ENCODE data around the gene MSX1.

MSX1 gene

DNA sequence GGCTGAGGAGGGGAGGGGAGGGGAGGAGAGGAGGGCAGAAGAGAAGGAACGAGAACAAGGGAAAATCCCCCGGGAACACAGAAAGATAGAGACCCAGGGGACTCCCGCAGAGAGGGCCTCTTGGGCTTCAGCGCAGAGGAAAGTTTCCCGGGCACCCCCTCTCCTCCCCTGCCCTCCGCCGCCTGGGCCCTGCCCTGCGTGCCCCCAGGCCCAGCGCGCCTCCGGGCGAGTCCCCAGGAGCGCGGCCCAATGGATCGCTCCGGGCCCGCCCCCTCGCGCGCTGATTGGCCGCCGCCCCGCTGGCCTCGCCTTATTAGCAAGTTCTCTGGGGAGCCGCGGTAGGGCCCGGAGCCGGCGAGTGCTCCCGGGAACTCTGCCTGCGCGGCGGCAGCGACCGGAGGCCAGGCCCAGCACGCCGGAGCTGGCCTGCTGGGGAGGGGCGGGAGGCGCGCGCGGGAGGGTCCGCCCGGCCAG, at the start of gene MSX1:
MSX1 (plus strand) TSS at position 341 of the 474 bp plus-strand sequence. CDS start 235 bp downstream, outside the sequence.
- DNase-seq (ENCODE audit: low spot score): peak; percentile 96

DNA sequence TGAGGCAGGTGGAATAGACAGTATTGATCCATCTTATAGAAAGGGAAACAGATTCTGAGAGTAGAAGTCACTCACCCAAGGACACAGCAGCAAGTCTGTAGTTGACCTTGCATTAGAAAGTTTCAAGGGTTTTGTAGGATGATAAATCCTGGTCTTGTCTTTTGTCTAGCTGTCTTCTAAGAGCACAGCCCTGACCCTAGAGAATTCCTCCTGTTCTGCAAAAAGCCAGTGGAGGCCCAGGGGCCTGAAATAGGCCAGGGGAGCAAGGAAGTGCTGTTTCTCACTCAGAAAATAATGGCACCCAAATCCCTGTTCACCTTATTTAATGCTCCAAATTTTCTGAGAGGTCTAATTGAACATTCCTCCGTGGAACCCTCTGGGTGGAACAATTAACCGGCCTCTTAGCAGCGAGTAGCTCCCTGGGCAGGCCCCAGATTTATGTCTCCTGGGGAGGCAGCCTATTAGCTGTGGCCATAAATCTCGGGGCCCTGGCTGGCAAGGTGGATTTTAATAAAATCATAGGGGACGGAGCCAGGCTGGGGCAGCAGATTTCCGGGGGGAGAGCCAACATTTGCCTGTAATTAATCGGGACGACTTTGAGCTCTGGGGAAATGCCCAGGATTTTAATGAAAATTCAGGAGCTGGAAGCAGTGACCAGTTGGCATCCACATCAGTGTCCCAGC, 49.2 kb upstream of the MSX1 start:
- DNase-seq (ENCODE audit: low spot score): no peak

- DNase-seq (ENCODE audit: low spot score): no peak
Observed at GRCh38 chr4:4810778-4811177, 48.7 kb upstream of the MSX1 start.

- no peak for DNase-seq (ENCODE audit: low spot score)
Observed at GRCh38 chr4:4812145-4812794, 47.2 kb upstream of the MSX1 start.

DNA sequence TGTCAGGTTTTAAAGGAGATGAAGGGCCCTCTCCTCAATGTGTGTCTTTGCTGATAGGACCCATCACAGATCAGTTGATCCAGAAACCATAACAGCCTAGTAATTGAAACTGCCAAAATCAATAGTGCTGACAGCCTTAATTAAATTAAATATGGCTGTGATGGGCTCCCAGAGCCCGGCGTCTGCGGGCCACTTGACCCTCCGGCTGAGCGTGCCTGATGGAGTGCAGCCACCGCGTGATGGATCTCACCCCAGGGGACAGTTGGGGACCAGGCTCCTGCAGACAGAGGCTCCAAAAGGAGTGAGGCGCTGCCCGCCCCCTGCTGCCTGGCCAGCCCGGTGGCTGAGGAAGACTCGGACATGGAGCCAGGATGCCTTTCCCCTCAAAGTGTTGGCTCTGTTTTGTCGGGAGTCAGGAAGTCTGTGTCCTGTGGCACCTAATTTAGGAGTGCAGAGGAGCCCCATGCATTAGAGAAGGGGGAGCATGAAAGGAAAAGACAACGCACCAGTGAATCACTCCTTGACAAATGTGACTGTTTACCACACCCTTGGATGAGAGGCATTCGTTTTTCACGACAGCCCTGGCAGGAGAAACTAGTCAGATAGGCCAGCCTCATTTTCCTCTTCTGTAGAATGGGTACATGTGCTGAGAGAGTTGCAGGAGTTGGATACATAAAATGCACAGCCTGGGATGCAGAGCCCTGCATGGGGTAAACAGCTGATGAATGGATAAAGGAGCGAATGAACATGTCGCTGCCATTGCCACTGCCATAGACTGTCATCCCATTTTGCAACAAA, 40.9 kb upstream of the MSX1 start:
- DNase-seq (ENCODE audit: low spot score): peak; percentile 41

DNA sequence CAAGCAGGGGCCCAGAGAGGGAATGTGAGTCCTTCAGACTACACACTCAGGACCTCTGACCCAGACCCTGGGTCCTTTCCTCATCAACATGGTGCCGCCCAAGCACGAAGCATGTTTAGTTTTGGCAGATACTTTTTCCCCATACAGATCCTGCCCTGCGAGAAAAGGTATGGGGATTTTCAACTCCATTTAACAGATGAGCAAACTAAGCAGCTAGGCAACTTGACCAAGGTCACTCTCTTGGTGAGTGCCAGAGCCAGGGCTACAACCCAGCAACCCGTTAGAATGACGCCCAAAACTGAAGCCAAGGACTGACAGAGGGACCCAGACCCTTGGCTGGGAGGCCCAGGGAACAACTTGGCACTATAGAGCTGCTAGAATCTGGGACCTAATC, 40.3 kb upstream of the MSX1 start:
- peak; percentile 23 for DNase-seq (ENCODE audit: low spot score)

DNA sequence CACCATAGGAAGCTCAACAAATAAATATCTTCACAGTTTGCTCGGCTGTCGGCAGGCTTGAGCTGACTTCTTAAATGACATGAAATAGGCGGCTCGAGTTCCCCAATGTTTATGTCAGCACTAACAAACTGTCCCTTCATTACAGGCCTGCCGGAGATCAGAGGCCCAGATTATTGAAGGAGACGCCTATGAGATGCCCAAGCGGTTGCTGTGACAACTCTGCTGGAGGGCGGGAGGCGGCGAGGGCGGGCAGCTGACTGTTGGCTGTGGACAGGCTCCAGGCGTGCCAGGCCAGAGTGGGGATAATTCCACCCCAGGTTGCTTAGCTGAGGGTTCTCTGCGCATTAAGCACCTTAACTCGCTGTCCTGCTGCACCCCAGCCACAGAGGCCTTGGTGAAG, 39.2 kb upstream of the MSX1 start:
- DNase-seq (ENCODE audit: low spot score): peak; percentile 73

GRCh38 chr4:4820739-4821138, 38.7 kb upstream of the MSX1 start:
- no peak for DNase-seq (ENCODE audit: low spot score)

DNA sequence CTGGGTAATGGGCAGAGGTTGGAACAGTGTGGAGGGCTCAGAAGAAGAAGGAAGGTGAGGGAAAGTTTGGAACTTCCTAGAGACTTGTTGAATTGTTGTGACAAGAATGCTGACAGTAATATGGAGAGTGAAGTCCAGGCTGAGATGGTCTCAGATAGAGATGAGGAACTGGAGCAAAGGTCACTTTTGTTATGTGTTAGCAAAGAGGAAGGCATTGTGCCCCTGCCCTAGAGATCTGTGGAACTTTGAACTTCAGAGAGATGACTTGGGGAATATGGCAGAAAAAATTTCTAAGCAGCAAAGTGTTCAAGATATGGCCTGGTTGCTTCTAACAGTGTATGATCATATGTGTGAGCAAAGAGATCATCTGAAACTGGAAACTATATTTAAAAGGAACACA, 37.9 kb upstream of the MSX1 start:
- DNase-seq (ENCODE audit: low spot score): no peak

- peak; percentile 10 for DNase-seq (ENCODE audit: low spot score)
Observed at GRCh38 chr4:4822286-4822685, 37.2 kb upstream of the MSX1 start.

DNA sequence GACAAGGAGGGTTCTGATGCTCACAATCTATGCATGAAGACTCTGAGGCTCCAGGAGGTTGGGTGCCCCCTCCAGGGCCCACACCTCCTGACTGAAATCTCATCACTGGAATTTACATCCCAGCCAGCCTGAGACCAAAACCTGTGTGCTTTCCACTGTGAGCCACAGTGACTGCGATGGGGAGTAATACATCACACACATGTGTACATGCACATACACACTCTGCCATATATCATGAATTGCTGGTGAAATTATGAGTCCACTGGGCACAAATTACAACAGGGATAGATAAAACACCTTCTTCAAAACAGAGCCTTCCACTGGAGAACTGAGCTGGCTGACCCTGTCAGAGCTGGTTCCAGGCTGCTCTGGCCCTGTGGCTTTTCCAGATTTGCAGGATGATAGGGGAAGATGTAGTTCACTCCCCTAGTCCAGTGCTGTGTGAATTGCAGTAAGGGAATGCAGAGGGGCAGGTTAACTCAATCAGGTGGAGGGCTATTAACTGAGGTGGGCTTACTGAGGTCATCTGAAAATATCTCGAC, 35.8 kb upstream of the MSX1 start:
- no peak for DNase-seq (ENCODE audit: low spot score)

DNA sequence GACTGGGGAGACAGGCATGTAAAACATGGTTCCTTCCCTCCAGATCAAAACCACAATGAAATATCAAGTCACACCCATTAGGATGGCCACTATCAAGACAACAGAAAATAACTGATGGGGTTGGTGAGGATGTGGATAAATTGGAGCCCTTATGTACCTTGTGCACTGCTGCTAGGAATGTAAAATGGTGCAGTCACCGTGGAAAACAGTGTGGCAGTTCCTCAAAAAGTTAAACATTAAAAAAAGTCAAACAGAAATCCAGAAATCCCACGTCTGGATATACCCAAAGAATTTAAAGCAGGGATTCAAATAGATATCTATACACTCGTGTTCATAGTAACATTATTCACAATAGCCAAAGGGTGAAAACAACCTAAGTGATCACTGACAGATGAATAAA, 35.2 kb upstream of the MSX1 start:
- no peak for DNase-seq (ENCODE audit: low spot score)

DNA sequence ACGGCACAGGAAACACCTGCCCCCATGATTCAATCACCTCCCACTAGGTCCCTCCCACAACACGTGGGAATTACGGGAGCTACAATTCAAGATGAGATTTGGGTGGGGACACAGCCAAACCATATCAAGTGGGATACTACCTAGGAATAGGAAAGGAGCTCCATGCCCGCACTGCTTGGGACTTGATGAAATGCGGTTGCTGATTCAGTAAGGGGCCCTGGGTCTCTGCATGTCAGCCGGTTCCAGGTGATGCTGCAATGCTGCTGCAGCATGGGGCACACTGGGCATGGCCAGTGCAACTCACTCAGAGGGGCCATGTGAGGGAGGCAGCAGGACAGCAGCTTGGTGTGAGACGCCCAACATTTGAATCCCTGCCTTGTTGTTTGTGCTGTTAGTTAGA, 34.0 kb upstream of the MSX1 start:
- DNase-seq (ENCODE audit: low spot score): no peak

- no peak for DNase-seq (ENCODE audit: low spot score)
Observed at GRCh38 chr4:4829837-4830236, 29.6 kb upstream of the MSX1 start.

DNA sequence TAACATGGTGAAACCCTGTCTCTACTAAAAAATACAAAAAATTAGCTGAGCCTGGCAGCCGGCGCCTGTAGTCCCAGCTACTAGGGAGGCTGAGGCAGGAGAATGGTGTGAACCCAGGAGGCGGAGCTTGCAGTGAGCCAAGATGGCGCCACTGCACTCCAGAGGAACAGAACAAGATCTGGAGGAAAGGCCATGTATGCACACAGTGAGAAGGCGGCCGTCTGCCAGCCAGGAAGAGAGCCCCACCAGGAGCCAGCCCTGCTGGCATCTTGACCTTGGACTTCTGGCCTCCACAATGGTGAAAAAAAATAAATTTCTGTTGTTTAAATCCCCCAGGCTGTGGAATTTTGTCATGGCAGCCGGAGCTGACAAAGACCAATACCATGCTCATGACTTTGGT, 28.2 kb upstream of the MSX1 start:
- DNase-seq (ENCODE audit: low spot score): no peak

DNA sequence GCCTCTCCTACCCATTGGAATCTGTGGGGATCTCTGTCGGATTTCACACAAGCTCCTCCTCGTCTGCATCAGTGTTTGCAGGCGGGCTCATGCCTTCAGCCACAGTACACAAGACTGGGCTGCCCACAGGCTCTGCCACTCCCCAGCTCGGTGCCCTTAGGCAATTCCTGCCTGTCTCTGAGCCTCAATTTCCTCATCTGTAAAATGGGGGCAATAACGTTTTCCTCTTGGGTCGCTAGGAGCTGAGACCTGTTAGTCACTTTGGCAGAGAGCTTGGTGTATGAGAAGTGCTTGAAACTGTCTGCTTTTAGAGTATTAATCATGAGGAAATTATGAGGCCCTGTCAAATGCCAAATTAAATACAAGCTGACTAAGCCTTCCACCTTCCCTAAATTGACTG, 27.6 kb upstream of the MSX1 start:
- no peak for DNase-seq (ENCODE audit: low spot score)

GRCh38 chr4:4836044-4836443, 23.4 kb upstream of the MSX1 start:
- no peak for DNase-seq (ENCODE audit: low spot score)

- no peak for DNase-seq (ENCODE audit: low spot score)
Observed at GRCh38 chr4:4837316-4837715, 22.1 kb upstream of the MSX1 start.

GRCh38 chr4:4838051-4838935, 21.2 kb upstream of the MSX1 start:
- DNase-seq (ENCODE audit: low spot score): peak; percentile 68

DNA sequence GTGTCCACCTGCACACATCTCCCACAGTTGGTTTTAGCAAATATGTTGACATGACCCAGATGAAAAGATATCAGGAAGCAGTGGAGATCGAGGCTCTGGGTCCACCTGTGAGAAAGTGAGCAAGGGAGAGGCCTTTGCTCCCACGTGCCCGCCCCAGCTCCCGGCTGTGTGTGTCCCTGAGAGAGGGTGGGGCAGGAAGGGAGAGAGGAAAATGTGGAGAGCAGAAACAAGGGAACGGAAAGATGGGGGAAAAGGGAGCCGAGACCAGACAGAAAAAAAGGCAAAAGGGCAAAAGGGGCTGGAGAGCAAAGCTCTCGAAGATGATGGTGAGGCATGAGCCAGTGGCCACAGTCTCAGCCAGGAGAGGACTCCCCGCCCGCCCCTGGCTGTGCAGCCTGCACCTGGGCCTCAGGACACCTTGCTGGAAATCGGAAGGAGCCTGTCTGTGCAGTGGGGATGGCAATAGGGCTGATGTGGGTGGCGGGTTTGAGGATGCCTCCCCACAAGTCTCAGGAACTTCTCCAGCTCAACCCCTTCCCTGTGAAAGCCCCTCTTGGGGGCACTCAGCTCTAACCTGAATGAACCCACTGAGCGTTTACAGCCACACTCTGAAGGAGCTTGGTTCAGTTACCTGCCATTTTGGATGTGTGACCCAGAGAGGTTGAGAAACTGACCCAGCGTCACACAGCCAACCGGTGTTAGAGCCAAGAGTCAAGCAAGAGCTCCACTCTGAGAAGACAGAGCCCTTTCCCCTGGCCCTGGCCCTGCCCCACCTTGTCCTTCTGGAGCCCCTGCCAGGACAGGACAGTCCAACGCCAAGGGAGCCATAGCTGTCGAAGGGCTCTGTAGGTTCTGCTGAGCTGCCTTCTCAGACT, 20.3 kb upstream of the MSX1 start:
- DNase-seq (ENCODE audit: low spot score): no peak

GRCh38 chr4:4840351-4840750, 19.1 kb upstream of the MSX1 start:
- DNase-seq (ENCODE audit: low spot score): no peak
